ENCODE measurements around the gene TPSB2. TPM values are rescaled to one million over a fixed set of nuclear protein-coding genes. Genes with fewer than 3 reads are reported as not detected.
"Not testable (repeated sequence)": the region's sequence is repeated elsewhere in the genome, so short reads cannot be mapped to it uniquely, and the experiment has no call there.

TPSB2 gene
- total RNA-seq, 2 experiments from 2014 or later = not detected

DNA sequence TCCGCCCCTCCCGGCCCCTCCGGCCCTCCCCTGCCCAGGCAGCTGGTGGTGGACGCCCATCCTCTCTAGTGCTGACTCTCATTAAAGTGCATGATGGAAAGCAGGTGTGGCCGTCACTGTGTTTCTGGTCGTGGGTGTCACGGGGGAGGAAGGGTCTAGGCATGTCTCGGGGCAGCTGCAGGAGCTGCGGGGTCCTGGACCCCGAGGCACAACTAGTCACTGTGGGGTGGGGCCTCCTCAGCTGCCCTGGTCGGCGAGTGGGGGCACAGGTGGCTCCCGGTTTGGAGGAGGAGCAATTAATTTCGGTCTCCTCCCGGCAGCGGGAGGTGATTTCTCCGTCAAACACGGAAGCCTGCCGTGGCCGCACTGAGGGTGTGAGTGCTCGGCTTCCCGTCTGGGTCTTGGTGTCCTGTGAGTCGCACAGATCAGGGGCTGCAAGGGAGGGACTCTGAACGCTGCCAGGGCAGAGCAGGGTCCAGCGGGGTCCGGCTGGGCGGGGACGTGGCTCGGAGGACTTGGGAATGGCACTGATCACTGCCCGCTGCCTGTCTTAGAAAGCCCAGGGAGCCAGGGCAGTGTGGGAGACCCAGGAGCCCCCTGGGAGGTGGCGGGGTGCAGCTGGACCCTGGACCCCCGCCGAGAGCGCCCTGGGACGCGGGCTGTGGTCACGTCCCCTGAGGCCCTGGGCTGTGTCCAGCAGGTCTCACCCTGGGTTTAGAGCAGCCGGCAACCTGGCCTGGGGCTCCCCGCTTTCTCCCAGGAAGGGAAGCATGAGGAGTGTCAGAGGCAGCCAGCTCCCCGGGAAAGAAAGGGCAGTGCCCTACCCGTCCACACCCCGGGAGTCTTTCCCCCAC lies 29.1 kb upstream of the TPSB2 start:
- Mint-ChIP-seq H3K36me3 (ENCODE audit: low read depth) (no peaks in the 10 kb centered on the region), H3K27ac (peak overlapping the region; percentile 9), H3K27me3 (ENCODE audit: low read depth) (peaks cover 12% of the 10 kb centered on the region), H3K4me3 (peak overlapping the region; percentile 18), H3K9me3 (ENCODE audit: insufficient read depth) (peaks cover under 1% of the 10 kb centered on the region), H3K4me1 (ENCODE audit: low read depth) (peaks cover 5% of the 10 kb centered on the region)
- DNase-seq = no peak
- ChIA-PET CTCF (no interaction called here), POLR2A (no interaction called here)
- ATAC-seq = no peak

DNA sequence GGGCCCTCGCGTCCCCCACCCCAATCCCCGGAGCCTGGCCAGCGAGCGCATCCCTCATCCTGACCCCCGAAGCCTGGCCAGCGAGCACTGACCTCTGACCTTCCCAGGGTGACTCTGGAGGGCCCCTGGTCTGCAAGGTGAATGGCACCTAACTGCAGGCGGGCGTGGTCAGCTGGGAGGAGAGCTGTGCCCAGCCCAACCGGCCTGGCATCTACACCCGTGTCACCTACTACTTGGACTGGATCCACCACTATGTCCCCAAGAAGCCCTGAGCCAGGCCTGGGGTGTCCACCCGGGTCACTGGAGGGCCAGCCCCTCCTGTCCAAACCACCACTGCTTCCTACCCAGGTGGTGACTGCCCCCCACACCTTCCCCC lies 28.2 kb upstream of the TPSB2 start:
- Mint-ChIP-seq H3K27me3 (ENCODE audit: low read depth) (peaks cover 12% of the 10 kb centered on the region), H3K9me3 (ENCODE audit: insufficient read depth) (no peaks in the 10 kb centered on the region), H3K27ac (no peak overlapping the region), H3K36me3 (ENCODE audit: low read depth) (no peaks in the 10 kb centered on the region), H3K4me1 (ENCODE audit: low read depth) (peaks cover 5% of the 10 kb centered on the region), H3K4me3 (no peak overlapping the region)
- ChIA-PET POLR2A (no interaction called here), CTCF (no interaction called here)
- no peak for DNase-seq
- ATAC-seq = peak; percentile 46

DNA sequence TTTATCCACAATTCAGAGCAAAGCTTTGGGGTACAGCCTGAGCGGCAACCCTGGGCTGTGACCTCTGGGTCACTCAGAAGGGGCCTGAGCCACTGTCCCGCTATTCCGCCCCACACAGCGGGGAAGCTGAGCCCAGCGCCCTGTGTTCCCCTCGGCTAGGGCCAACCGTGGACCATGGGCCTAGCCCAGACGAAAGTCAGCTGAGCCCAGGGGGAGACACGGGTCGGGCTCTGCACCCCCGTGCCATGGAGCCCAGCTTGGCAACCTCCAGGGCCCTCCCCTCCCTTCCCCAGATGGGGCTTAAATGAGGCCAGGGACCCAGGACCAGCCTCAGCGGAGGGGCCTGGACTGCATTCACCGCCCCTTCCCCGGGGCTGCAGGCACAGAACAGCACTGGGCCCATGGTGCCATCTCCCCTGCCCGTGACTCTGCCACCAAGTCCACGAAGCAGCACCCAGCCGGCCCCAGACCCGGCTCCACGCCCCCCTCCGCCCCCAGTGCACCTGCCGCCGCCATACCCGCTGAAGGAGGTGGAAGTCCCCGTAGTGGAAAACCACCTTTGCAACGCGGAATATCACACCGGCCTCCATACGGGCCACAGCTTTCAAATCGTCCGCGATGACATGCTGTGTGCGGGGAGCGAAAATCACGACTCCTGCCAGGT lies 27.7 kb upstream of the TPSB2 start:
- Mint-ChIP-seq H3K9me3 (ENCODE audit: insufficient read depth) (no peaks in the 10 kb centered on the region), H3K27me3 (ENCODE audit: low read depth) (peaks cover 12% of the 10 kb centered on the region), H3K36me3 (ENCODE audit: low read depth) (no peaks in the 10 kb centered on the region), H3K4me1 (ENCODE audit: low read depth) (peaks cover 5% of the 10 kb centered on the region), H3K27ac (no peak overlapping the region), H3K4me3 (no peak overlapping the region)
- POLR2A ChIA-PET = no interaction called here
- CTCF ChIA-PET = no interaction called here
- DNase-seq (no peak), ATAC-seq (peak; percentile 19)

DNA sequence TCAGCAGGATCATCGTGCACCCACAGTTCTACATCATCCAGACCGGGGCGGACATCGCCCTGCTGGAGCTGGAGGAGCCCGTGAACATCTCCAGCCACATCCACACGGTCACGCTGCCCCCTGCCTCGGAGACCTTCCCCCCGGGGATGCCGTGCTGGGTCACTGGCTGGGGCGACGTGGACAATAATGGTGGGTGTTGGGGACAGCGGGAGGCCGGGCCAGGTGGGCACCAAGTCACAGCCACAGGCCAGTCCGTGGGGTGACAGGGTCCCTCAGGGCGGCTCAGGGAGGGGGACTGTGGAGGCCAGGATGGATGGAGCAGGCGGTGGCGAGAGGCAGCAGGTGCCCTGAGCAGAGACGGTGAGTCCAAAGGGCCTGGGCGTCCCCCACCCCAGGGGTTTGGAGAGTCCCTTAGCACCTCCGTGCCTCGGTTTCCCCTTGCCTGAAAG lies 26.9 kb upstream of the TPSB2 start:
- Mint-ChIP-seq H3K27ac (no peak overlapping the region), H3K4me1 (ENCODE audit: low read depth) (peaks cover 5% of the 10 kb centered on the region), H3K36me3 (ENCODE audit: low read depth) (no peaks in the 10 kb centered on the region), H3K27me3 (ENCODE audit: low read depth) (peaks cover 10% of the 10 kb centered on the region), H3K4me3 (no peak overlapping the region), H3K9me3 (ENCODE audit: insufficient read depth) (no peaks in the 10 kb centered on the region)
- DNase-seq (no peak), ATAC-seq (no peak)
- ChIA-PET CTCF (no interaction called here), POLR2A (no interaction called here)

DNA sequence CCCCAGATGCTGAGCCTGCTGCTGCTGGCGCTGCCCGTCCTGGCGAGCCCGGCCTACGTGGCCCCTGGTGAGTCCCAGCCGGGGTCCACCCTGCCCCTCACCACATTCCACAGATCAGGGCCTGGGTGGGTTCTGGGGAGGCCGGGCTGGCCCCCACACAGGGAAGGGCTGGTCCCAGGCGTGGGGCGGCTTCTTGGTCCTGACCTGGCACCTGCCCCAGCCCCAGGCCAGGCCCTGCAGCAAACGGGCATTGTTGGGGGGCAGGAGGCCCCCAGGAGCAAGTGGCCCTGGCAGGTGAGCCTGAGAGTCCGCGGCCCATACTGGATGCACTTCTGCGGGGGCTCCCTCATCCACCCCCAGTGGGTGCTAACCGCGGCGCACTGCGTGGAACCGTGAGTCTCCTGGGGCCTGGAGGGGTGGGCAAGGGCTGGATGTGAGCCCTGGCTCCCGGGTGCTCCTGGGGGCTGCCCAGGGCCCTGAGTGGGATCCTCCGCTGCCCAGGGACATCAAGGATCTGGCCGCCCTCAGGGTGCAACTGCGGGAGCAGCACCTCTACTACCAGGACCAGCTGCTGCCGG lies 26.4 kb upstream of the TPSB2 start:
- DNase-seq; H3K9me3 Mint-ChIP-seq (ENCODE audit: insufficient read depth); H3K36me3 Mint-ChIP-seq (ENCODE audit: low read depth); H3K27ac Mint-ChIP-seq; H3K4me3 Mint-ChIP-seq; H3K4me1 Mint-ChIP-seq (ENCODE audit: low read depth); CTCF ChIA-PET; ATAC-seq; H3K27me3 Mint-ChIP-seq (ENCODE audit: low read depth); POLR2A ChIA-PET: not testable (repeated sequence)

DNA sequence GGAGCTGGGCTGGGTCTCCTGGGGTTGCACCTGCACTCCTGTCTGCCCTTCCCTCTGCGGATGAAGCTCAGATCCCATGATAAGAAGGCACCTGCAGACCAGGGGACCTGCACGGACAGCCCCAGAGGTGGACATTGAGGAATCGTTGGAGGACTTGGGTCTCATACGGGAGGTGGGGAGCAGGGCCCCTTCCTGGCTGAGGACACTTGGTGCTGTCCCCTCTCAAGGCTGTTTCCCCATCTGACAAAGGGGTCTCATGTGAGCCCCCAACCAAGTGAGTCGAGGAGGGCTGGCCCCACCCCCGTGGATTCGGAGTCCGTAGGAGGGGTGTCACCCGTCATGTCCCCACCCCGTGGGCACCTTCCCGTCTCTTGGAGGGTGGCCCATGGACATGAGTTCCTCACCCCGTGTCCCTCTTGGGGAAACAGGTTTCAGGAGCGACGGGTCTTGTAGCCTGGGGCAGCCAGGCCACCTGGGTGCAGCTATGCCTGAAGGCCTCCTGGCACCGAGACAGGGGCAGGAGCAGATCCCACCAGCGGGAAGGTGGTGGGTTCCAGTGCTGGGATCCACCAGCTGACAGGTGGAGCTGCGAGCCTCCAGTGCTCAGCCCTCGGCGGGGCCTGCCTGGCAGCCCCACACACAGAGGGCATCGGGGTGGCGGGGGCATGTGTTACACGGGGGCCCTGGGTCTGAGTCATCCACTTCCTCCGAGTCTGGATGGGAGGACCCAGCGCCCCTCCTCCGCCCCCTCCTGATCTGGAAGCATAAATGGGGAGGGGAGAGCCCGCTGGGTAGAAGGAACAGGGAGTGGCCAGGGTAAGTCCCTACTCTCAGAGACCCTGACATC lies 25.5 kb upstream of the TPSB2 start, which contains the start of gene TPSD1:
Gene TPSD1, plus strand, starts transcription at position 794 of the 847 bp plus-strand sequence. CDS start 212 bp downstream, outside the sequence.
- CTCF ChIA-PET; ATAC-seq; H3K4me3 Mint-ChIP-seq; POLR2A ChIA-PET; H3K4me1 Mint-ChIP-seq (ENCODE audit: low read depth); H3K36me3 Mint-ChIP-seq (ENCODE audit: low read depth); DNase-seq; H3K9me3 Mint-ChIP-seq (ENCODE audit: insufficient read depth); H3K27me3 Mint-ChIP-seq (ENCODE audit: low read depth); H3K27ac Mint-ChIP-seq: not testable (repeated sequence)

DNA sequence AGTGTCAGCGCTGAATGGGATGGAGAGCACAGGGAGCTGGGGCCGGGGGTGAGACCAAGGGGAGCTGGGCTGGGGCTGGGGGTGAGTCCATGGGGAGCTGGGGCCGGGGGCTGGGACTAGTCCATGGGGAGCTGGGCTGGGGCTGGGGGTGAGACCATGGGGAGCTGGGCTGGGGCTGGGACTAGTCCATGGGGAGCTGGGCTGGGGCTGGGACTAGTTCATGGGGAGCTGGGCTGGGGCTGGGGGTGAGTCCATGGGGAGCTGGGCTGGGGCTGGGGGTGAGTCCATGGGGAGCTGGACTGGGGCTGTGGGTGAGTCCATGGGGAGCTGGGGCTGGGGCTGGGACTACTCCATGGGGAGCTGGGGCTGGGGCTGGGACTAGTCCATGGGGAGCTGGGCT lies 24.8 kb upstream of the TPSB2 start:
- H3K27me3 Mint-ChIP-seq (ENCODE audit: low read depth); H3K9me3 Mint-ChIP-seq (ENCODE audit: insufficient read depth); DNase-seq; ATAC-seq; H3K36me3 Mint-ChIP-seq (ENCODE audit: low read depth); H3K4me3 Mint-ChIP-seq; H3K27ac Mint-ChIP-seq; H3K4me1 Mint-ChIP-seq (ENCODE audit: low read depth); POLR2A ChIA-PET; CTCF ChIA-PET: not testable (repeated sequence)

DNA sequence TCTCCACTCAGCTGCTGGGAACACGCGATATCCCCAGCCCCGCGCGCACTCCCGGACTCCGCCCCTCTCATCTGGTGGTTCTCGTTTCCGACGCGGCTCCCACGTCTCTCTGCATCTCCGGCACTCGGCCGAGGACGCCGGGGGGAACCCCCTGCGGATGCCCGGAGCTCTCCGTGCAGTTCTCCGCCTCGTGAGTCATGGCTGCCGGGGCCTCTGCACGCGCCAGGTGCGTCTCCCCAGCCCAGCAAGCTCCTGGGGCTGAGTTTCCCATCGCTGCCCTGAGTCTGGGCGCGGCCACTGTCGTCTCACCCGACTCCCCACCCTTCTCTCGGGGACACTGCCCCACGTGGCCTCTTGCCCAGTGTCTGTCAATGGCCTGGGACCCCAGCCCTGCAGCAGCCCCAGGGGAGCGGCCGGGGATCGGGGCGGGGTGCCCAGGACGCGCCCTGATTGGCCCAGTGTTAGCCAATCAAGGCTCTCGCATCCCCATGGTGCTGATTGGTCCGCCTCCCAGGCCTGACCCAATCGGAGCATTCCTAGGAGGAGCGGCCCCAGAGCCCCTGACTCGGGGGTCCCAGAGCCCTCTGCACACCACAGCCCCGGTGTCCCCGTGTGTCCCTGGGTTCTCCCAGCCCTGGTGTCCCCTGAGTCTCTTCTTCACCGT lies 23.8 kb upstream of the TPSB2 start:
- ATAC-seq; H3K27me3 Mint-ChIP-seq (ENCODE audit: low read depth); H3K36me3 Mint-ChIP-seq (ENCODE audit: low read depth); H3K9me3 Mint-ChIP-seq (ENCODE audit: insufficient read depth); CTCF ChIA-PET; DNase-seq; POLR2A ChIA-PET; H3K4me1 Mint-ChIP-seq (ENCODE audit: low read depth); H3K4me3 Mint-ChIP-seq; H3K27ac Mint-ChIP-seq: not testable (repeated sequence)

DNA sequence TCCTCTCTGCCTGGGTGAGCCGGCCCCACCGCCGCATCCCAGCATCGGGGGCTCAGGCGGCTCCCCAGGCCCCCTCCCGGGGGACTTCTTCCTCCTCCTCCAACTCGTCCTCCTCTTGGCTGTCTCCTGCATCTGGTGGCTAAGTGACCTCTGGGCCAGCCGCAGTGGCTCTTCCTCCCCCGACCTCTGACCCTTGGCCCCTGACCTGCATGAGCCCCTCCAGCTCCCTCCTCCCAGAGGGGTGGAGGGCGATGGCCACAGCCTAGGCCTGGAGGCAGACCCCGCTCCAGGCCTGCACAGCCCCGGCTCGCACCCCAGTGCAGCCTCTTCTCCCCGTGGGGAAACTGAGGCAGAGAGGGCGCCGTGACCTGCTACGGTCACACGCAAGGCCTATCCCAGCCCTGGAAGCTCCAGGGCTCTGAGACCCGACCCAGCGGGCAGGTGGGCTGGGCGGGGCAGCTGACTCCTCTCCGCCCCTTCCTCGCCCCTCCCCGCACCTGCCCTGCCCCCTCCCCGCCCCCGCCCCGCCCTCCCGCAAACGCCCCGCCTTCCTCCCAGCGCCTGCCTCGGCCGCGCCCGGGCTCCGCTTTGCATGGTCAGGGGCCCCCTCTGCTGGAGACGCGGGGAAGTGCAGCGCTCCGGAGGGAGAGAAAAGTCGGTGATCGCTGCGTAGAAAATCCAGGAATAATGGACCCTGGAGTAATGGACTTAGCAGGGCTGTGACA lies 19.2 kb upstream of the TPSB2 start:
- POLR2A ChIA-PET, DNase-seq: not testable (repeated sequence)

DNA sequence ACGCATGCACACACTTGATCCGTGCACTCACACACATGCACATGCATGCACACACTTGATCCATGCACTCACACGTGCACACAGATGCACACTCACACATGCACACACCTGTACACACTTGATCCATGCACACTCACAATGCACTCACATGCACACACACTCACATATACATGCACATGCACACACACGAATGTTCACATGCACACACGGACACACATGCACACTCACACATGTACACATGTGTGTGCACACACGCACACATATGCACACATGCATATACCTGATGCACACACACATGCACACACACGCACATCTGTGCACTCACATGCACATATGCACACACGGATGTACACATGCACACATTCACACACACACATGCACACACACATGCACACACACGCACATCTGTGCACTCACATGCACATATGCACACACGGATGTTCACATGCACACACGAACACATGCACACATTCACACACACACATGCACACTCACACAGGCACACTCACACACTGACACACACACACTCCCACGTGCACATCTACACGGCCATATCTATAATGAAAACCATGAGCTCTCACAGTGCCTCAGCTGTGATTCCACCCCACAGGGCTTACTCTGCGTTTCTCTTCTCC lies 18.0 kb upstream of the TPSB2 start:
- ATAC-seq; POLR2A ChIA-PET; DNase-seq; CTCF ChIA-PET; H3K27ac Mint-ChIP-seq; H3K9me3 Mint-ChIP-seq (ENCODE audit: insufficient read depth); H3K4me1 Mint-ChIP-seq (ENCODE audit: low read depth); H3K36me3 Mint-ChIP-seq (ENCODE audit: low read depth); H3K27me3 Mint-ChIP-seq (ENCODE audit: low read depth); H3K4me3 Mint-ChIP-seq: not testable (repeated sequence)

More for the DNA sequence above, 19.2 kb upstream of the TPSB2 start:
- H3K9me3 Mint-ChIP-seq (ENCODE audit: insufficient read depth); H3K27me3 Mint-ChIP-seq (ENCODE audit: low read depth); H3K4me3 Mint-ChIP-seq; H3K4me1 Mint-ChIP-seq (ENCODE audit: low read depth); CTCF ChIA-PET; H3K27ac Mint-ChIP-seq; H3K36me3 Mint-ChIP-seq (ENCODE audit: low read depth): not testable (repeated sequence)
- ATAC-seq = peak; percentile 72

All from activated CD8-positive, alpha-beta T cell treated with anti-CD3 and anti-CD28 coated beads, Interleukin-2, amount 10 ng/mL, durations not matched to agents 7 days and 5 days (primary cell).